GM13976 (cell line): ENCODE data around the gene LPP.

Source experiments
- DNase-seq: peaks from one replicate; pipeline ENCODE4 v3.0.0; 2012; ENCODE audit warnings: low spot score
- in situ Hi-C: fragments of 300-500 bp; cut with MboI; formaldehyde crosslinking; loops from one replicate; pipeline ENCODE4 v1.12.0; 2022; ENCODE audit warnings: low sequenced_read_pairs, mixed read lengths, inconsistent platforms; ENCODE audit not compliant: unreplicated experiment
- TF ChIP-seq, protein P1 (sequence below): IDR thresholded peaks from 2 replicates; pipeline ENCODE4 v1.5.1; 2012; ENCODE audit warnings: borderline replicate concordance, mild to moderate bottlenecking; ENCODE audit not compliant: insufficient read depth; ENCODE audit errors: extremely low read depth, missing control alignments, control extremely low read depth

The LPP gene

GRCh38 chr3:188360364-188360881, 206.5 kb downstream of the LPP start:
- DNase-seq: no peak
- in situ Hi-C loops: no loop called here
- TF ChIP-seq, protein P1, sequence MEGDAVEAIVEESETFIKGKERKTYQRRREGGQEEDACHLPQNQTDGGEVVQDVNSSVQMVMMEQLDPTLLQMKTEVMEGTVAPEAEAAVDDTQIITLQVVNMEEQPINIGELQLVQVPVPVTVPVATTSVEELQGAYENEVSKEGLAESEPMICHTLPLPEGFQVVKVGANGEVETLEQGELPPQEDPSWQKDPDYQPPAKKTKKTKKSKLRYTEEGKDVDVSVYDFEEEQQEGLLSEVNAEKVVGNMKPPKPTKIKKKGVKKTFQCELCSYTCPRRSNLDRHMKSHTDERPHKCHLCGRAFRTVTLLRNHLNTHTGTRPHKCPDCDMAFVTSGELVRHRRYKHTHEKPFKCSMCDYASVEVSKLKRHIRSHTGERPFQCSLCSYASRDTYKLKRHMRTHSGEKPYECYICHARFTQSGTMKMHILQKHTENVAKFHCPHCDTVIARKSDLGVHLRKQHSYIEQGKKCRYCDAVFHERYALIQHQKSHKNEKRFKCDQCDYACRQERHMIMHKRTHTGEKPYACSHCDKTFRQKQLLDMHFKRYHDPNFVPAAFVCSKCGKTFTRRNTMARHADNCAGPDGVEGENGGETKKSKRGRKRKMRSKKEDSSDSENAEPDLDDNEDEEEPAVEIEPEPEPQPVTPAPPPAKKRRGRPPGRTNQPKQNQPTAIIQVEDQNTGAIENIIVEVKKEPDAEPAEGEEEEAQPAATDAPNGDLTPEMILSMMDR: no peak

GRCh38 chr3:188361888-188362287, 207.9 kb downstream of the LPP start:
- in situ Hi-C loops: no loop called here
- no peak for DNase-seq
- TF ChIP-seq, protein P1: no peak

GRCh38 chr3:188362405-188362831, 208.5 kb downstream of the LPP start:
- DNase-seq: no peak
- TF ChIP-seq, protein P1: no peak
- in situ Hi-C loops: no loop called here

DNA sequence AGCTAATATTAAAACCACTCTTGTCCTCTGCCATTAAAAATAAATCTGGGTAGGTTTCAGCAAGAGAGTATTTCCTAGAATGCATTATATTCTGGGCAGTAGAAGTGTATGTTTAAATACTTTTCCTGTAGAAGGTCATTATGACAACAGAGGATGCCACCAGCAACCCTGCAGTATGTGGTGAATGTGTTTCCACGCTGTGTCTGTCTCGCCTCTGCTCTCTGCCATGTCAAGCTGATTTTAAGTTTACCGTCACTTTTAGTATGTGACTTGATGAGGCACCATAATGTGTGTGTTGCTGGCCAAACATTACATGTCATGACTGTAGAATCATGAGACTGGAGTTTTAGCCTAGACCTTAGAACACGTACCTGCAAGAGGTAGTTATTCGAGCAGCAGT, 211.2 kb downstream of the LPP start:
- no peak for DNase-seq
- TF ChIP-seq, protein P1: no peak
- in situ Hi-C loops: no loop called here

DNA sequence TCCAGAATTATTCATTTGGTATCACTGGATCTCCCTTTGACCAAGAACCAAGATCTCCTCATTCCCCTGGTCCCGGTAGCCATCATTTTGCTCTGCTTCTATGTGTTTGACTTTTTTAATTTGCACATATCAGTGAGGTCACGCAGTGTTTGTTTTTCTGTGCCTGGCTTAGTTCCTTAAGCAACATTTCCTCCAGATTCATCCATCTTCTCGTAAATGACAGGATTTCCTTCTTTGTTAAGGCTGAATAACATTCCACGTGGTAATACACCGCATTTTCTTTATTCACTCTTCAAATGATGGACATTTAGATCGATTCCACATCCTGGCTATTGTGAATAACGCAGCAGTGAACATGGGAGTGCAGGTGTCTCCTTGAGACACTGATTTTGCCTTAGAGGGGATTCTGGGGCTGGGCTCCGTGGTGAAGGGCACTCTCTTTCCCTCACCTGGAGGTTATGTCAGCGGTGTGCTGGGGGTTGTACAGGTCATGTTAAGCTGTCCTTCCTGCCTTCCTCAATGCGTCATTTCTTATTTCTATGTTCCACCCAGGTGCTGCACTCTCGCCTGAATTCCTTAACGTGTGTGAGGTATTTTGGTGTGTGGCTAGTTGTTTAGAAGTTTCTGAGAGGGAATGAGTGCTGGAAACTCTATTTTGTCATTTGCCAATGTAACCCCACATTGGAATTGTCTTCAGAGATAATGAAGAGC, 212.2 kb downstream of the LPP start:
- TF ChIP-seq, protein P1: no peak

DNA sequence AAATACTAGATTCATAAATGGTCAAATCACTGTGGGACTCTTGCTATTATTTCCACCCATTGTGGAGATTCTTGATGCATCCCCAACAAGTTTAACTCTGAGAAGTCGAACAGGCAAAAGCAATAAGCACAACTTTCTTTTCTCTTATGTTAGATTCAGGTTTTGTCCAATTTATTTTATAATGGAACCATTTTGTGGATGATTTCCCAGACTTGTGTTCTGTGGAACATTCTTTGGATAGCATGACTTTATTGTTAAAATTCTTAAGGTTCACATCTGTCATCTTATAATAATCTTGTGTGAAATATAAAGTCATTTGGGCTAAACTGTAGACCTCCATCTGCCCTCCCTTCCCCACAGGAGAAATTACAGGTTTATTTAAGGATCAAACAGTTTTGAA, 213.7 kb downstream of the LPP start:
- no peak for DNase-seq
- in situ Hi-C loops: no loop called here
- TF ChIP-seq, protein P1: no peak

More for the DNA sequence above, 212.2 kb downstream of the LPP start:
- DNase-seq: no peak
- in situ Hi-C loops: no loop called here
